ENCODE data around the gene GCK.

Gene GCK

GRCh38 chr7:44103923-44104859 lies 85.0 kb downstream of the GCK start, which contains the start of gene AEBP1:
Gene AEBP1, plus strand, starts transcription at chr7:44104345. Its CDS starts 321 bp downstream, at chr7:44104666.
- peak; percentile 23 for DNase-seq (ENCODE audit: low read depth)

- DNase-seq (ENCODE audit: low read depth): no peak
These were observed 85.7 kb downstream of the GCK start for GRCh38 chr7:44103566-44103922.

GRCh38 chr7:44102846-44103565 lies 86.2 kb downstream of the GCK start:
- no peak for DNase-seq (ENCODE audit: low read depth)

- peak; percentile 37 for DNase-seq (ENCODE audit: low read depth)
These were observed 87.0 kb downstream of the GCK start for GRCh38 chr7:44101966-44102845.

GRCh38 chr7:44101303-44101965 lies 87.8 kb downstream of the GCK start:
- no peak for DNase-seq (ENCODE audit: low read depth)

GRCh38 chr7:44100458-44101302 lies 88.6 kb downstream of the GCK start:
- peak; percentile 77 for DNase-seq (ENCODE audit: low read depth)

GRCh38 chr7:44099669-44100068 lies 89.6 kb downstream of the GCK start:
- DNase-seq (ENCODE audit: low read depth): no peak

GRCh38 chr7:44098092-44099068 lies 90.9 kb downstream of the GCK start:
- DNase-seq (ENCODE audit: low read depth): no peak

GRCh38 chr7:44097064-44097932 lies 91.9 kb downstream of the GCK start:
- DNase-seq (ENCODE audit: low read depth): no peak

- no peak for DNase-seq (ENCODE audit: low read depth)
These were observed 92.8 kb downstream of the GCK start for GRCh38 chr7:44096326-44096881.

GRCh38 chr7:44095781-44096180 lies 93.5 kb downstream of the GCK start:
- DNase-seq (ENCODE audit: low read depth): no peak

- peak; percentile 38 for DNase-seq (ENCODE audit: low read depth)
These were observed 94.2 kb downstream of the GCK start for GRCh38 chr7:44094883-44095592.

- DNase-seq (ENCODE audit: low read depth): no peak
These were observed 94.9 kb downstream of the GCK start for GRCh38 chr7:44094365-44094764.
